HepG2 (cell line): ENCODE measurements around the gene FOXN3. TPM values are rescaled to one million over a fixed set of nuclear protein-coding genes. Genes with fewer than 3 reads are reported as not detected.

Experiments
- ATAC-seq: fragments of 200-7000 bp; cut with Tn5 transposase; 3 replicates; pipeline ENCODE4 v1.9.1; 2020; ENCODE audit warnings: mild to moderate bottlenecking, moderate library complexity
- BruUV-seq: library from RNA; stranded (reverse); fragments of 400-500 nt; replicated peaks from 2 replicates; lab custom pipeline; 2021; lab: Mats Ljungman, UMichigan
- CTCF ChIA-PET: fragments of 300-600 bp; formaldehyde crosslinking; extraction: SDS; loops from one replicate; lab custom pipeline; 2021; ENCODE audit warnings: low total read pairs, inconsistent platforms, low intra/inter-chr PET ratio; lab: Yijun Ruan, JAX
- POLR2A ChIA-PET: fragments of 350-600 bp; sonication (Branson Sonifier 250); formaldehyde crosslinking; loops from one replicate; lab custom pipeline; 2020; ENCODE audit warnings: antibody characterized with exemption, inconsistent platforms; lab: Yijun Ruan, JAX
- DNase-seq: peaks from one replicate; pipeline ENCODE4 v3.0.0-alpha.2; 2015; ENCODE audit warnings: low spot score
- FAIRE-seq: peaks from 3 replicates; lab custom pipeline; 2011; peaks lifted over from hg19 to GRCh38; lab: Jason Lieb, UNC
- H2AFZ ChIP-seq: one replicate; pipeline ENCODE4 v1.6.1; 2011; ENCODE audit warnings: low read length, inconsistent platforms
- H3K27ac ChIP-seq: fragments of 300-600 bp; 3 replicates; pipeline ENCODE4 v1.8.0; 2011; ENCODE audit warnings: mixed run types, mild to moderate bottlenecking, mixed read lengths, low read length, inconsistent platforms; ENCODE audit not compliant: insufficient read depth; ENCODE audit errors: extremely low read length
- H3K27me3 ChIP-seq, 2 experiments: fragments of 200-600 bp in 1 of 2; 2 replicates in 1 of 2; 3 replicates in 1 of 2; pipeline versions ENCODE4 v1.6.0 to v1.8.0; 2011; ENCODE audit warnings: low read length in 2 of 2, mild to moderate bottlenecking in 2 of 2, moderate library complexity in 2 of 2, inconsistent platforms in 1 of 2; ENCODE audit not compliant: insufficient read depth in 2 of 2, control insufficient read depth in 1 of 2
- H3K36me3 ChIP-seq, 2 experiments: fragments of 200-600 bp in 1 of 2; replicated peaks in 1 of 2; 2 replicates in 1 of 2; 3 replicates in 1 of 2; pipeline versions ENCODE4 v1.5.1 to v1.8.0; 2011; ENCODE audit warnings: low read length in 2 of 2, inconsistent platforms in 1 of 2; ENCODE audit not compliant: insufficient read depth in 2 of 2, control insufficient read depth in 1 of 2
- H3K4me1 ChIP-seq: 2 replicates; pipeline ENCODE4 v1.5.1; 2012; ENCODE audit warnings: low read length, inconsistent platforms; ENCODE audit not compliant: insufficient read depth
- H3K4me2 ChIP-seq: 2 replicates; pipeline ENCODE4 v1.6.0; 2011; ENCODE audit warnings: low read depth, low read length, inconsistent platforms
- H3K4me3 ChIP-seq, 3 experiments: fragments of 200-600 bp in 1 of 3; sonication (generic), shearing (Covaris generic) in 1 of 3; replicated peaks in 1 of 3; 2 replicates each; pipeline ENCODE4 v1.5.1; 2011 to 2016; ENCODE audit warnings: low read length in 3 of 3, inconsistent platforms in 2 of 3, low read depth in 2 of 3, mild to moderate bottlenecking in 2 of 3, control low read depth in 1 of 3, mixed read lengths in 1 of 3; ENCODE audit not compliant: insufficient read depth in 1 of 3
- H3K79me2 ChIP-seq: one replicate; pipeline ENCODE4 v1.6.1; 2011; ENCODE audit warnings: low read length, inconsistent platforms; ENCODE audit not compliant: insufficient read depth
- H3K9ac ChIP-seq: 2 replicates; pipeline ENCODE4 v1.6.0; 2011; ENCODE audit warnings: mild to moderate bottlenecking, low read depth, low read length, inconsistent platforms; ENCODE audit not compliant: insufficient read depth
- H3K9me3 ChIP-seq: 2 replicates; pipeline ENCODE4 v1.5.1; 2012; ENCODE audit warnings: mild to moderate bottlenecking, low read length
- H4K20me1 ChIP-seq: 2 replicates; pipeline ENCODE4 v1.6.0; 2011; ENCODE audit warnings: inconsistent platforms, mild to moderate bottlenecking, low read length, moderate library complexity; ENCODE audit not compliant: insufficient read depth
- HOMEZ ChIP-seq: IDR thresholded peaks from 2 replicates; pipeline ENCODE4 v1.6.1; 2016; ENCODE audit warnings: low read depth
- ZNF207 ChIP-seq: fragments of 450-650 bp; IDR thresholded peaks from 2 replicates; pipeline ENCODE4 v1.6.1; 2016; ENCODE audit warnings: antibody characterized with exemption, borderline replicate concordance
- ZNF687 ChIP-seq: sonication (generic); formaldehyde crosslinking; IDR thresholded peaks from 2 replicates; pipeline ENCODE4 v1.5.1; 2020; ENCODE audit warnings: mild to moderate bottlenecking, missing genetic modification reagents, moderate library complexity
- ZNF75D ChIP-seq: sonication (generic); formaldehyde crosslinking; IDR thresholded peaks from 2 replicates; pipeline ENCODE4 v1.8.1; 2023; ENCODE audit warnings: missing genetic modification reagents, mild to moderate bottlenecking, borderline replicate concordance
- WGBS: methylation state at CpG from one replicate; pipeline ENCODE4 v1.1.6; 2017; ENCODE audit warnings: low lambda C conversion rate; 5-methylcytosine and 5-hydroxymethylcytosine counted together
- in situ Hi-C: cut with HindIII; loops from 2 replicates; pipeline ENCODE4 v1.10.0; 2017; ENCODE audit warnings: low pct_unique_long_range_greater_than_20kb; ENCODE audit not compliant: extremely low pct_ligation_motif_present
- intact Hi-C: fragments of 100-400 bp; cut with micrococcal nuclease; formaldehyde crosslinking; loops from one replicate; pipeline ENCODE4 v1.10.0; 2022; ENCODE audit not compliant: unreplicated experiment
- polyA plus RNA-seq, 8 experiments: library from polyadenylated mRNA; depleted of rRNA in 3 of 8; stranded (reverse) in 7 of 8; unstranded in 1 of 8; fragments of >200 nt; fragmentation: Illumina TruSeq in 4 of 8; extraction: Trizol in 4 of 8; gene quantifications; 2 replicates each; pipeline versions ENCODE4 v1.2.1 to v1.2.3, GENCODE V29; 2011 to 2016; ENCODE audit warnings: low read depth in 4 of 8, missing spikeins in 1 of 8, mixed read lengths in 1 of 8; ENCODE audit not compliant: insufficient read depth in 1 of 8
- total RNA-seq, 5 experiments: library from RNA; depleted of rRNA; stranded (reverse); fragments of >200 nt; fragmentation: Illumina TruSeq; extraction: Trizol; gene quantifications; 2 replicates each; pipeline ENCODE4 v1.2.3, GENCODE V29; 2016; ENCODE audit warnings: low read depth in 1 of 5
- TF ChIP-seq, protein P1 (sequence below): sonication (generic); formaldehyde crosslinking; IDR thresholded peaks from 2 replicates; pipeline ENCODE4 v1.4.0; 2020; ENCODE audit warnings: missing genetic modification reagents

The FOXN3 gene
- total and polyA plus RNA-seq, 2 of the 13 experiments (the other 11 are each of a cell fraction or from before 2014, with no cell fraction given) = 32.4 to 70.2 TPM

- ChIA-PET CTCF (no interaction called here), POLR2A (no interaction called here)
- TF ChIP-seq HOMEZ (CRISPR knock-in tag) = no peak
- no peak for TF ChIP-seq ZNF75D (CRISPR knock-in tag)
- 0 out of 2 replicates have a peak, but pooled peaks have one; percentile 12 for TF ChIP-seq ZNF687 (CRISPR knock-in tag)
- TF ChIP-seq, protein P1, sequence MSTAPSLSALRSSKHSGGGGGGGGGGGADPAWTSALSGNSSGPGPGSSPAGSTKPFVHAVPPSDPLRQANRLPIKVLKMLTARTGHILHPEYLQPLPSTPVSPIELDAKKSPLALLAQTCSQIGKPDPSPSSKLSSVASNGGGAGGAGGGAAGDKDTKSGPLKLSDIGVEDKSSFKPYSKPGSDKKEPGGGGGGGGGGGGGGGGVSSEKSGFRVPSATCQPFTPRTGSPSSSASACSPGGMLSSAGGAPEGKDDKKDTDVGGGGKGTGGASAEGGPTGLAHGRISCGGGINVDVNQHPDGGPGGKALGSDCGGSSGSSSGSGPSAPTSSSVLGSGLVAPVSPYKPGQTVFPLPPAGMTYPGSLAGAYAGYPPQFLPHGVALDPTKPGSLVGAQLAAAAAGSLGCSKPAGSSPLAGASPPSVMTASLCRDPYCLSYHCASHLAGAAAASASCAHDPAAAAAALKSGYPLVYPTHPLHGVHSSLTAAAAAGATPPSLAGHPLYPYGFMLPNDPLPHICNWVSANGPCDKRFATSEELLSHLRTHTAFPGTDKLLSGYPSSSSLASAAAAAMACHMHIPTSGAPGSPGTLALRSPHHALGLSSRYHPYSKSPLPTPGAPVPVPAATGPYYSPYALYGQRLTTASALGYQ = no peak
- TF ChIP-seq ZNF207 = no peak
- Histone ChIP-seq H3K9me3 (no peaks in the 10 kb centered on the region), H3K4me1 (peaks cover 51% of the 10 kb centered on the region), H4K20me1 (peaks cover 57% of the 10 kb centered on the region), H3K27me3 (no peaks in the 10 kb centered on the region), H3K36me3 (peaks cover 18 to 39% of the 10 kb centered on the region in 2 experiments), H3K4me3 (no peak overlapping the region), H3K4me2 (no peak overlapping the region), H2AFZ (no peak overlapping the region), H3K9ac (no peak overlapping the region), H3K79me2 (peaks cover 74% of the 10 kb centered on the region), H3K27ac (no peak overlapping the region)
- DNase-seq (no peak), ATAC-seq (peak; percentile 14; the same call in 1 of the 3 replicates), FAIRE-seq (no peak)
- intact Hi-C loops (no loop called here), in situ Hi-C loops (no loop called here)
- no TSS peak for BruUV-seq
- WGBS = 100% methylated on average over 4 of the region's 5 CpGs
Observed at GRCh38 chr14:89268514-89268913, 148.5 kb downstream of the FOXN3 start.
